Stimulated activated CD4-positive, alpha-beta T cell treated with anti-CD3 and anti-CD28 coated beads, Interleukin-15, amount 100 ng/mL, for 24 hours (primary cell): ENCODE data around the gene PALLD.
"Not testable (repeated sequence)": the region's sequence is repeated elsewhere in the genome, so short reads cannot be mapped to it uniquely, and the experiment has no call there.

Source experiments
- DNase-seq: peaks from one replicate; pipeline ENCODE4 v3.0.0-alpha.2; 2020

Gene PALLD

DNA sequence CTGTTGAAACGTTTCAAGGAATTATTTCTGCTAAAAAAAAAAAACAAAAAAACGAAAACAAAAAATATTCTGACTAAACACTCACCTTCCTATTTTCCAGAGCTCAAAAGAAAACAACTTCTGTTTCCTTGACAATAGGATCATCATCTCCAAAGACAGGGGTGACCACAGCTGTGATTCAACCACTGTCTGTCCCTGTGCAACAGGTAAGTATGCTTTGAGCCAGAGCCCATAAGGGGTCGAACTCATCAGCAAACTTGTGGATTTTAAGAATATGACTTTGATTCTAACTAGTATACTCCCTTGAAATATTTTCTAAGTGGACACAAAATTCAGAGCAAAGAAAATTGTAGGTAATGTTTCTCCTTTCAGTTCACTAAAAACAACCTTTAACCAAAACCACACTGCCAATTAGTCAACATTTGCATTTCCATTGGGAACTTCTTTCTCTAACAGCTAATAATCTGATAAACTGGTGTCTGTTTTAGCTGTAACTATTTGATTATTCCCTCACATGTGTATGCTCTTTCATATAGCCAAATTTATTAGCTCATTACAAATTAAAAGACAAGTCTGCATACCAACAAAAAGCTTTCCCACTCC, 186.1 kb downstream of the PALLD start:
- DNase-seq: no peak

DNA sequence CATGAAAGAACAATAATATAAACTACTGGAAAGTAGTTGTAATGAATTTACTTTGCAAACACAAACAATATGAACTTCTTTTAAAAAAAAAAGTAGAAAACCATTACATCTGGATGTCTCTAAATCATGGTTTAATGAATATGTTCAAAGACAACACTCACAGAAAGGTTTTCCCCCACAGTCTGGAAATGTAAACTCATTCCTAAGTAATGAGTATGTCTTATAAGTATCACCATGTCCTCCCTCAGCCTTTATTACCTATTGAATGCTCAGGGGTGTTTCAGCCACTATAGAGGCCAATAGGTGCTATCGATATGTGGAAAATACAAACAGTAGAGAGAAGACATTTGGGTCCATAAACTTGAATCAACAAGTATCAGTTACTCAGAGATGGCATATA, 186.7 kb downstream of the PALLD start:
- no peak for DNase-seq

DNA sequence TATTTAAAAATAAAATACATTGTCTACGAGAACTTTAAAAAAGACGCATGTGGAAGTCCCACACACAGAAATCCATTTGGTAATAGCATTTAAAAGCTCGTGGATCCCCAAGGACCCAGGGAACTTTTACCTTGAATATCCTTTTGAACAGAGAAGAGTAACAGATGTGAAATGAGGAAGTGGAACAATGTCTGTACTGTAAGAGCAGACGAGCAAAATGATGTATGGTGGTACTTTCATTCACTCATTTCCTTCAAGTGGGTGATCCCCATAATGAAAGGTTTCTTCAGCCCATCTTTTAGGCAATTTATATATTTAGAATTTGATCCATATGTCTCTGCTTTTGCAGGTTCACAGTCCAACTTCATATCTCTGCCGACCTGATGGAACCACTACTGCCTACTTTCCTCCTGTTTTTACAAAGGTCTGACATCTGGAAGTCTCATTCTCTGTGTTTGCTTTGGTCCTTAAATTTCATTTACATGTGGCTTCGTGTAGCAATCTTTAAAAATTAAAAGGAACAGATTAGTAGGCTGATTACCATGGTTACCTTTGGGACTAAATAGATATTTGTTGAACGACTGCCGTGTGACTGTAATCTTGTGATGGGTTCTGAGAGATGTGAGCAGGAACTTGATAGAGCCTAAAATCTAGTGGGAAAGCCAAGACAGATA, 188.4 kb downstream of the PALLD start:
- no peak for DNase-seq

DNA sequence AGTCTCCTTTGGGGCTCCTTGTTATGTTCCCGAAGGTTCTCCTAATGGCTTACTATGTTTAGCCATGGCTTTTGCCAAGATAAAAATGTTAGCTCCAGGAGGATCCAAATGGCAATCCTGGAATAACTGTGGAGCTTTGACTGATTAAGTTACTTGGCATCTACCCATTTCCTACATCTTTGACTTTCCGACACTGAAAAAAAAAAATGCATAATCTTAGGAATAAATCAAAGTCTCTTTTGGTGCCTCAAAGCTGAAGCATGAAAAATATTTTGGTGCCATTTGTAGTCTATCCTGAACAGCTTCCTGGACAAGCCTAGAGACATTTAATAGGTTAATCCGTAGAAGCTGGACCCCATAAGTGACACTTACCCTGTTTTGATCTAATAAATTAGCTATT, 191.7 kb downstream of the PALLD start:
- DNase-seq: no peak

DNA sequence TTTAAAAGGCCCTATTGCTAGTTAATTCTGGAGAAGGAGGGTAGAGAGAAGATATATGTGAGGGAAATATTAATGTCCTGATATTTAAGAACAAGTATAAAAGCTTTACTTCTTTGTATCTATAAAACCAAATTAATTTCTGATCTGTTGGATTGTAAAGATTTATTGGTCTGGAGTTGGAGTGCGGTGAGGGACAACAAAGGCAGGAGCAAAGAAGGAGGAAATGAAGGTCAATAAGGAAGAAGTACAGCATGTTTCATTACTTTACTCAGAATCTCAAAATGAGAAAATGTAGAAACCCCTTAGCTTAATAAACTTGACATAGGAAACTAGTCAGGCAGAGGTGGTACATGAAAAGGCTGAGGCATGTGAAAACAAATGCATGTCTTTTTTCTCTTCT, 192.9 kb downstream of the PALLD start:
- DNase-seq: no peak

DNA sequence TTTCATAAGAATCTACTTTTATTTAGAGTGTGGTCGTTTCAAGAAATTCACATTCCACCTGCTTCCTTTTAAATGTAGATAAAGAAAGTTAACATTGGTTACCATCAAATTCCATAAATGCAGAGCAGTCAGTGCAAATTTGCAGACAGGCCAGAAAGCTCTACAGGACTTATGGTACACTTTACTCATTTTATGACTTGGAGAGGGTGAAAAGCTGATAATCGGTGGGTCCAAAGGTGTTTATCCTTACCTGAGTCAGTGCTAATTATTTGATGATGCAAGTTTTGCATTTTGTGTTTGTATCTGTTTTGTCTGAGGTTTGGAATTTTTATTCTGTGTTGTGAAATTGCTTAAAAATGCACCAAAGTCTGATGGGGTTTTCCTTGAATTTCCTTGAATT, 193.3 kb downstream of the PALLD start:
- no peak for DNase-seq

DNA sequence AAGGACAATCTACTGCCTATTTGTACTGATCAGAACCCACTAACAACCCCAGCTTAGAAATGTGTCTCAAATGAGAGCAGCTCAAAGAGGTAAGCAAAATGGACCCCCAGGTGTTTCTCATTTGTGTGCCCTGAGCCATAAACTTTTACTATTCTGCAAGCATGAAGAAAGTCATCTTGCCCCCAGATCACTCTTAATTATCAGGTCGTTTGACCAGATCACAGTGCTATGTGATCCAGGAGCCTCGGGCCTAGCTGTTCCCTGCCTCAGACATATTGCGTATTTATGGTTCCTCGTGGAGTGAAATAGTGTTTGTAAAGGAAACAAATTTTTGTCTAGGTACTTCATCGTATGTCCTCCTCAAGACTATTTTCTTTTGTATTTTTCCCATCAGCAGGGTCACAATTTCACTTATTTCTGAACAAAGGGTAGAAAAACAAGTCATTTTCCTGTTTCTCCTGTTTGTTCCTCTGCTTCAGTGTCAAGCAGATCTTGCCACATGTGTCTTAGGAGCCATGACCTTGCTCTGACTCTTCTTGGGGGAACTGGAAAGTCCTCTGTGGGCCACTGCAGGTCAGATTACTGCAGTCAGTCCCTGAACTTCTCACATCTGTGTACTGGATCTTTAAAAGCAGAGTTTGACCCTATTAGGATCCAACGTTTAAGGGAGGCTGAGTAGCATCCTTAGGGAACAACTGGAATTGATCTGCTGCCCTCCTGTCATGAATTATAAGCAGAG, 194.9 kb downstream of the PALLD start:
- no peak for DNase-seq

DNA sequence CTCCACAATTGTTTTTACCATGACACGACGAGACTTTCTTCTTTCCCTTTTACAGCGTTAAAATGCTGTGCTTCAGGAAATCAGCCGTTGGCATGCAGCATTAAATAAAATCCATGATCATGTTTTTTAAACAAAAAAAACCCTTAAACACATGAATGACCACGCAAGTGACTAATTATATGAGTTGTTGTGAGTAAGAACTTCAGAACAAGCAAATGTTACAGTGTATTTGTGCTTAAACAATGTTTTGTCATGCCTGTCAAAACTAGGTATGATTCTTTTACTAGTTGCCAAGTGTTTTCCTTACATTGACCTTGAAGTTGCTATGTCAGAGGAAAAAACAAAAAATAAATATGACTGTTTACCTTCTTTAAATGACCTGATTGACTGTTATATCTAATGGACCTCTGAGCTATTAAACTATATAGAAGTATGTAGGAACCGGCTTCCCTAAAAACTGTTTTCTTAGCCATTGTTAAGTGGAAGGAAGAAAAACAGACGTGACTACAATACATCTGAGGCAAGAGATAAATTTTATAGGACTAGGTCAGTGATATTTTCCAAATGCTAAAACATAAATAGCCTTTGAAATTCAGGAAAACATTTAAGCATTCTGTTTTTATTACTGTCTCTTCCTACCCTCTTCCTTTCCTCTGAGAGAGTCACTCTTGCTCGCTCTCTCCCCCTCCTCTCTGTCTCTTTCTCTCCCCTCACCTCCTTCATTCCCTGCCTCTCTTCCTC, 197.1 kb downstream of the PALLD start:
- no peak for DNase-seq

DNA sequence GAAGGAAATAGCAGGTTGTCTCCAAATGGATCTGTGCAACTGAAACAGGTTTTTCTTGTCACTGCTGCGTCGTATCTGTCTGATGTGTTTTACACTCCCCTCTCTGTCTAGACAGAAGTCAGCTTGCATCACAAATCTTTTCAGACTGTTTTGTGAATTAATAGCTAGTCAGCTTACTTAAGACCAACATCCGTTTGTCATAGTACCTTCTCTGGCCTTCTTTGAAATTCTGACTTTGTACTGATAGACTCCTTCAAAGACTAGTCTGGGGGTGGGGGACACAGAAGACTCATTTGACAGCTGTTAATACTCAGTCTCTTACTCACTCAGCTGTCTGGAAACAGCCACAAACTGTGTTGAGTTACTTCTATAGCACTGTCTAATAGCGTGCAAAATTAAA, 197.8 kb downstream of the PALLD start:
- DNase-seq: no peak

DNA sequence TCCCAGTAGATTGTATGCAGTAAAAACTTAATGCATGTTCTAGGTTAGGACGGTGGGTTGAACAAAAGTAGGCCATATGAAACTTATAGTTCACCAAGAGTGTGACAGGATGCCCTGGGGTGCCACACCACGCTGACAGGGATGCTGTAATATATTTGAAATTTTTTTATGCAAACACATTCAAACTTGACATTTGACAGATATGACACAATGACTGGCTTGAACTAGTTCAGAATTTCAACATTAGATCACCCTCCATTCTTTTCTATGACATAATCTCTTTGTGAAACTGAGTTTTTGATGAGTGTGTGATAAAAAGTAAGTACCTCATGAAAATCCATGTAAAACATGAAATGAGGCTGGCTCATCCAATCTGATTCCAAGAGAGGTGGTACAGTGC, 198.4 kb downstream of the PALLD start:
- DNase-seq: no peak

DNA sequence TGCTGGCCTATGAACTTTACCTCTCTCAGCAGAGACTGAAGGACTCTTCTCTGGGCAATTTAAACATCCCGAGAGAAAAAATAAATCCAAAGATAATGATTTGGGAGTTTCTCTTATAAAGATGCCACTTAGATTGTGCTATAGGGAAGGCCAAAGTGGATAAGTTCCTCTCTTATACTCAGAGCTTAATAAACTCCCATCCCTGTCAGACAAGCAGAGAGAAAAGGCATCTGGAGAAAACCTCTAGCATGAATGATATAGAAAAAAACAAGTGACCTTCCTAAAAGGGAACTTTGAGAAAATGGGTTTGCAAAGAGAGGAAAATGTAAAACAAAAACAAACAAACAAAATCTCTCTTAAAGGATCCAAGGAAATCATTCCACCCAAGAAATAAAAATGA, 199.4 kb downstream of the PALLD start:
- DNase-seq: no peak

DNA sequence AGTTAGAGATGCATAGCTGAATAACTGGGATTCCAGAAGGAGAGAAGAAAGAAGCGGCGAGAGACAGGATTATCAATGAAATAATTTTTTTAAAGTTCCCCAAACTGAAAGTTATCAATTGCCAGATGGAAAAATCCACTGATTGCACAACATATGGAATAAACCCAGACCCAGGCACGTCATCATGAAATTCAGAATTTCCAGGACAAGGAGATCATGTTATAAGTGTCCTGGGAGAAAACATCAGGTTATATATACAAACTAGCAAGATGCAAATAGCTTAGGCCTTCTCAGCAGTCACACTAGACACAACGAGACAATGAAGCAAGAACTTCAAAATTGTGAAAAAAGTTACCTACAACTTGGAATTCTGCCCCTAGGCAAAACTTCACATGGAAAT, 200.0 kb downstream of the PALLD start:
- no peak for DNase-seq

DNA sequence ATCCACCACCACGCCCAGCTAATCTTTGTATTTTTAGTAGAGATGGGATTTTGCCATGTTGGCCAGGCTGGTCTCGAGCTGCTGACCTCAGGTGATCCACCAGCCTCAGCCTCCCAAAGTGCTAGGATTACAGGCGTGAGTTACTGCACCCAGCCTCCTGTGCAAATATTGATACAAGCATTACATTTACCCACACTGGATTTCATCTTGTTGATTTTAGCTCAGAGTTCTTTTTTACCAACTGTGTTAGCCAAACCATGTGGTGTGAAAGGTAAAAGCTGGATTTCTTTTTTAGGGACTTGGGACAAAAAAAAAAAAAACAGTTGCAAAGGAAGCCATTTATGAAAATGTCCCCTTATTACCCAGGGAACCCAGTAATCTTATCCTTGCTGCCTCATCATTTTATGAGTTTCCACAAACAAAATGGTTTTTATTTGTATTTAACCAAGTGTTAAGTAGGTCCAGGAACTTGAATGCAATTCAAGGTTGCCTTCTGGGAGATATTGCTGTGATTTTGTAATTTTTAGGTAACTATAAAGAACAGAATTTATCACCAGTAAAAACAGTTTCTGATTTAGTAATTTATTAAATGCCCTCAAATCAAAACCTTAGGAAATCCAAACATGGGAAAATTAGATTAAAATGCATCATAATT, 202.5 kb downstream of the PALLD start:
- DNase-seq: no peak

DNA sequence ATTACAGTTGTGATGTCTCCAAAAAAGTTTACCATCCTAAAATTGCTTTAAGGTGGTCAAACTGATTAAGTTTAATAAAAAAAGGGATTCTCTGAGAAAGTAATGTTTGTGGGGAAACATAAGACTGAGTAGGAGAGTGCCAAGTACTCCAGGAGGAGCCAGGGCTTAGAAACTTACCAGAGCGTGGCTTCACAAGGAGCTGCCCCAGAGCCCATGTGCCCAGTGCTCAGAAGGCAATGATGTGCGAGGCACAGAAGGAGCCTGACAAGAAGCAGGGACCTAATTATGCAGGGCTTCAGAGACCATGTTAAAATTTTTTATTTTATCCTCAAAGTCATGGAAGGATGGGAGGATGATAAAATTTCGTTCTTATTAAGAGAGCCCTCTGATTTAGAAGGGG, 204.2 kb downstream of the PALLD start:
- no peak for DNase-seq

DNA sequence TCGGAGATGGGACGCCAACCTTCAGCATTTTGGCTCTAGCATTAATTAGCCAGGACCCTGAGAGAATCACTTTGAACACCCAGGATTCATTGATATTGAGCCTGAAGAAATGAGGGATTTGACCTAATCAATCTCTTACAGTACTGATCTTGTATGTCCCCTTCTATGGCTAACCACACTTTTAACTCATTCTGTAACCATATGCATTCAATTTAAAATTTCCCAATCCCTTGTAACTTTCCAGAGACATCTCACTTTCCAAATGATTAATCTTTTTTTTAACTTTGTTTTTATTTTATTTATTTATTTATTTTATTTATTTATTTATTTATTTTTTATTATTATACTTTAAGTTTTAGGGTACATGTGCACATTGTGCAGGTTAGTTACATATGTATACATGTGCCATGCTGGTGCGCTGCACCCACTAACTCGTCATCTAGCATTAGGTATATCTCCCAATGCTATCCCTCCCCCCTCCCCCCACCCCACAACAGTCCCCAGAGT, 205.8 kb downstream of the PALLD start:
- not testable (repeated sequence) for DNase-seq

DNA sequence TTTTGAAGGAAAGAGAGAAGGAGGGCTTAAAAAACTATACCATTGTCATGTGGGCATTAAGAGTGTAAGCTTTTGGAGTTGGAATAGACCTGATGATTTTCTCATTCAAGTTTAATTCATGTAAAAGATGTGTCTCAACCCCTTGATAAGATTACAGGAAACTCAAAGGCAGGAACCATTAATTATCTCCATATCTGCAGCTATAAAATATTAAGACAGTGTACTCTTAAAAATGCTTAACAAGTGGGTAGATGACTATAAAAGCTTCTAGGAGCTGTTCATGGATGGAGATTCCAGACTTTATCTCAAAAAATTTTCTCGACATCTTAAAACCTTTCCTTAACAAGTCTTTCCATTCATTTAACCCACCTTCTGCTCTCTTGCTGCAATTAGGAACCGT, 208.3 kb downstream of the PALLD start:
- DNase-seq: no peak

DNA sequence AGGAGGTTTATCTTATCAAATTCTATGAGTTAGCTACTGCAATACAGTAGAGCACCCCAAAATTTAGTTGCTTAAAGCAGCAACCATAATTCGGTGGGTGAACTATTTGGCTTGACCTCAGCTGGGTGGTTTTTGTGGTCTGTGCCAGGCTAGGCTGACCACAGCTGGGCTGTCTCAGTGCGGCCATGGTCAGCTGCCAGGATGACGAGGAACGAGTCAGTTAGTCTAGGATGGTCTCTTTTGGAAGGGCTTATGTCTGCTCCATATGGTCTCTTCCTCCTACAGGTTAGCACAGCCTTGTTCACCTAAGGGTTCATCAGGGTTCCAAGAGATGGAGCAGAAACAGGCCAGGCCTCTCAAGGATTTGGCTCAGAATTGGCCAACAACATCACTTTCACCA, 210.4 kb downstream of the PALLD start:
- no peak for DNase-seq

DNA sequence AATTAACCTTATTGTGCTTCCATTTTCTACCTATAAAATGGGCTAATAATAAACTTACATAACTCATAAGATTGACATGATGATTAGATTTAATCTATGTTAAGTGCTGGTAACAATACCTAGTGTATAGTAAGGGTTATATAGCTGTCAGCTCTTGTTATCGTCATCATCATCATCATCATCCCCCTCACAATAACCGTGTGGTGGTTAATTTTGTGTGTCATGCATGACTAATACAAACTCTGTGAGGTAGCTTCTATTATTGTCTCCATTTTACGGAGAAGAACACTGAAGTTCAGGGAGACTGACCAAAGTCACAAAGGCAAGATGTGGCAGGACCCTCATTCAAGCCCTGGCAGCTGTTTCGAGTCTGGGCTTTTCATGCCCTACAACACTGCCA, 211.3 kb downstream of the PALLD start:
- DNase-seq: no peak

DNA sequence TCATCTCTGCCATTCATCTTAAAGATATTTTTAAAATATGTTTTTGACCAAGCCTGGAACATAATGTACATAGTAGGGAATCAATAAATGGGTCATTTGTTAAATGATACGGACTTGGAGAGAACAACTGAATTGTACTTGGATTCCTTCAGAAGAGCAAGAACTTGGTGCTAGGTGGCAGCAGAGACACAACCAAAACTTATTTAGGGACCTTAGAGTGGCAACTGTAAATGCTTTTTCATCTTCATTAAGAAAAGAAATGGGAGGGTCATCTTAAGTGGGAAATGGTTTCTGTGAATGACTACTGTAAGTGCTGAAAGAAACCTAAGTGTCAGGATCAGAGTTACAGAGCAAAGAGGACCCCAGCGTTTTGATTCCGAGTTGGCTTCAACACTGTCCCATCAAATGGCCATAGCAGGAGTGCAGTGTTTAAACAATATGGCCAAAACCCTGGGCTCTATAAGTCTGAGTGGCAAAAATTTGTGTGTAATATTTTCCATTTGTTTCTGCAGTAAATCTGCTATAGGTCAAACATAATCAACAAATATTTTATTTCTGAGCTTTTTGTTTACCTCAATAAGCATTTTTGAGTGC, 213.6 kb downstream of the PALLD start:
- no peak for DNase-seq

DNA sequence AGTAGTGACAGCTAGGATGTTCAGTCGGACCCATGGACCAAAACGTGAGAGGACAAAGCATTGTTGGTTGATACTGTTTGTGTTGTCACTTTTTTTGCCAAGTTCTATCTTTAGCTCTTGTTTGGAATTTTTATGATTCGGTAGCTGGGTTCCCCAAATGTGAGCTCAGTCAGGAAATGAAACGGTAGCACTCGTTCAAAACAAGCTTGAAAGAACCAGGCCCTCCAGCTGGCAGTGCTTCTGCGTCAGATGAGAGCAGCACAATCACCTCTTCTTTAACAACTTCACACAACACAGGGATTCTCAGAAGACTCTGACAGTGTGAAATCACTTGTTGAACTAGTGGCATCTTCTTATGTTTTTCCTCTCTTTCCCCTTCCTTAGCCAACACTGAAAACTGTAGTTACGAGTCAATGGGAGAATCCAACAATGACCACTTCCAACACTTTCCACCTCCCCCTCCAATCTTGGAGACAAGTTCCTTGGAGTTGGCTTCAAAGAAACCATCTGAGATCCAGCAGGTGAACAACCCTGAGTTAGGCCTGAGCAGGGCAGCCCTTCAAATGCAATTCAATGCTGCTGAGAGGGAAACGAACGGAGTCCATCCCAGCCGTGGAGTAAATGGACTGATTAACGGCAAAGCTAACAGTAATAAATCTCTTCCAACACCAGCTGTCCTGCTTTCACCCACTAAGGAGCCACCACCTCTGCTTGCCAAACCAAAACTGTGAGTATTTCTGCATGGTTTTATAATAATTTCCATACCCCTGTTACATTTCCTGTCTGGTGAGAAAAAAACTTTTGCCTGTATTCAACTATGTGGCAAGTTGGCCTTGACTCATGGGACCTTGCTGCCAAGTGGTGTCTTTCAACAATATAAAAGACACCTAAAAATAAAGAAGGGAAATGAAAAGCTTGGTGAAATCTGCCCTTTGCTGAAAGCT, 214.6 kb downstream of the PALLD start:
- no peak for DNase-seq

DNA sequence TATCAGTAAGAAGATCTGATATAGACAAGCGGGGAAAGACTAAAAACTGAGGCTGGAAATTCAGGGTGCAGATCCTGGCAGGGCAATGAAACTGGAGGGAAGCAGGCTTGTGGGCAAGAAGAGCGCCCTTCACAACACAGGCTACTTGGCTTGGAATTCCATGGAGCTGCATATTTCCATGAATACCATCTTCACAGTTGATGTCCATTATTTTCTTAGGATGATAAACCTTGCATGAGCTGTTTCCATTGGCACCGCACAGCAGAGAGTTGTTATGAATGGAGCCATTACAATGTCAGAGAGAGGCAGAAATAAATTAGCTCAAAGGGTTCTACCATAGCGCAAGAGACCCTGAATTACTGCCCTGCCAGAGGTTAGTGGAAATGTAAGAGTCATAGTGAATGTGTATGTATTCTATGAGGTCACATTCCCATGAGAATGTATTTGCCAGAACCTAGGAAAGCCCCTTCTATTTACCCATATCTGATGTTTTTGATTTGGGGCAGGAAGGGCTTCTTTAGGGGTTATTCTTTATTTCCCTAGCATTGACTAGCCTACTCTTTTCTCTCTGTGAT, 215.6 kb downstream of the PALLD start:
- DNase-seq: no peak
